NAMALWA (cell line): ENCODE results near the gene GPR50.

ENCODE experiments used
- DNase-seq: peaks from one replicate; pipeline ENCODE4 v3.0.0-alpha.2; 2015; ENCODE audit warnings: low spot score

GPR50 gene

DNA sequence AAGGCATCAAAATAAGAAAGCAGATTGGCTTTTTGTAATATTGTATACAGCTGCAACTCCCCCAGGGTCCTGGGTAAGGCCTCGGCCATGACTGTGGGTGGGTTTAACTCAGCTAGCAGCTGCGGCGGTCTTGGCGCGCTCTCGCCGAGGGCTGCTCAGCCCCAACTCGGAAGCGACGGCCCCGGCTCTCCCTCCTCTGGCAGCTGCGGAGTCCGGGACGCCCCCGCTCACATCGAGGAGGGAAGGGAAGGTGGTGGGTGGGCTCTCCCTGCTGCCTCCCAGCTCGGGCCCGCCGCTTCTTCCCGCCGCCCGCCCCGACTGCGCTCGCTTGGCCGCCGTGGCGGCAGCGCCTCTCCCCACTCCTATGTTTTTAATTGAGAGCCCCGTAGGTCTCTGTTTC lies 51.2 kb downstream of the GPR50 start:
- no peak for DNase-seq

DNA sequence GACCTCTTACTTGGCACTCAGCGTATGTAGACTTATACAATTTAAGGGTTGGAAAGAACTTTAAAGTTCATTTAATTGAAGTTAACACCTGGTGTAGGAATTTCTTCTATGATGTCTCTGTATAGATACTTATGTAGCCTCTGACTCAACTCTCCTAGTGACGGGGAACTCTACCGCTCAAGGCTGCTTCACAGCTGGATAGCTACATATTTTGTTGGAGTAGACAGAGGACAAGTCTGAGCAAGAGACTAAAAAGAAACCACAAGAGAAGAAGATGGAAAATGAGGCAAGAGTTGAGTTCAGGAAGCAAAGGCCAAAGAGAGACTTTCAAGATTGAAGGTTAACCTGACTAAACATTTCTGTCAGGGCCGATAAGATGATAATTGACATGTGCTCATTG lies 52.6 kb downstream of the GPR50 start:
- no peak for DNase-seq
